ENCODE results near the gene OTUD6A.

Gene OTUD6A

DNA sequence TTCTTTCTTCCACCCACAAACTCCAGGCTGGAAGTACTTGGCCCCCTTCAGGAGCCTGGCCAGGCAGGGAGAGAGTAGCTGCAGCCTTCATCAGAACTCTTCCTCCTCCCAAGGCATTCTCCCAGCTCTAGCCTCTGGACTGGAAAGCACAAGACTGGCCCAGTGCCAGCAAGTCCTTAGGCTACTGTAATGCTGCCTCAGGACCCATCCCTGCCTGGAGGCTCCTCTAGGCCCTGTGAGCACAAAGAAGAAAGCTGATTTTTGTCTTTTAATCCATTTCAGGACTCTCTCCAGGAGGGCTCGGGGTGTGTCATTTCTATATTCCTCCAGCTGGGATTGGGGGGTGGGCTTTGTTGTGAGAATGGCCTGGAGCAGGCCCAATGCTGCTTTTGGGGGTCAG, 23.3 kb upstream of the OTUD6A start:
- Mint-ChIP-seq H3K36me3 (ENCODE audit: low read depth) (no peaks in the 10 kb centered on the region), H3K4me1 (ENCODE audit: low read depth) (no peaks in the 10 kb centered on the region), H3K27me3 (peaks cover 17% of the 10 kb centered on the region), H3K9me3 (no peaks in the 10 kb centered on the region), H3K4me3 (no peak overlapping the region), H3K27ac (no peak overlapping the region)
- DNase-seq = no peak

DNA sequence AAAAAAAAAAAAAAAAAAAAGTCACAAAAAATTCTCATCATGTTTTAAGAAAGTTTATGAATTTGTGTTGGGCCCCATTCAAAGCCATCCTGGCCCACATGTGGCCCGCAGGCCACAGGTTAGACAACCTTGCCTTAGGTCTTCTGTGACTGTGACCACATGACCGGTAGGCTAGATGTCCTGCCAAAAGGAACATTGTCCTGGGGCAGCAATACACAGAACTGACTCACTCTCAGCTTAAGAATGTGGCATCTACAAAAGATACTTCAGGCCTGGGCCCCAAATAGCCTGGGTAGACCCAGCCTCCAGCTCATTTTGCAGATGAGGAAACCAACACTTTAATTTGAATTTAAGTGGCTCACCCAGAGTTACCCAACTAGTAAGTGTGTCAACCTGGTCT, 22.5 kb upstream of the OTUD6A start:
- no peak overlapping the region for H3K27ac Mint-ChIP-seq
- no peaks in the 10 kb centered on the region for H3K36me3 Mint-ChIP-seq (ENCODE audit: low read depth)
- no peaks in the 10 kb centered on the region for H3K4me1 Mint-ChIP-seq (ENCODE audit: low read depth)
- no peak overlapping the region for H3K4me3 Mint-ChIP-seq
- H3K9me3 Mint-ChIP-seq = no peaks in the 10 kb centered on the region
- H3K27me3 Mint-ChIP-seq = peaks cover 24% of the 10 kb centered on the region
- no peak for DNase-seq

DNA sequence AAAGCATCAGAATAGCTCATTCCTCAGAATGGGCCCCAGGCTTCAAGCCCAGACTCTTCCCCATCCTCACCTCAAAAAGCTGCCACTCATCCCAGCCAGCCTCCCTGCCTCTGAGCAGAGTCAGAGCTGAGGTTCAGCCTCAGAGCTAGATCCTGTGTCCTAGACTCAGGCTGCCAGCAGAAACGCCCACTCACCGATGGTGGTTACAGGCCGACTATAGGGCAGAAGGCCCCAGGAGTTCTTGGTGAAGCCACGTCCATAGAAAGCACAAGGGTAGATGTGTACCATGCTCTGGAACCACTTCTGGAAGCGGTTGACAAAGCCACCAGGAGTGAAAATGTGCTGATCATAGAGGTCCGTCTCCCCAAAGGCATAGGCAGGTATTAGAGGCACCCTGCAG, 20.3 kb upstream of the OTUD6A start:
- H3K4me1 Mint-ChIP-seq (ENCODE audit: low read depth) = no peaks in the 10 kb centered on the region
- H3K27me3 Mint-ChIP-seq = peaks cover 34% of the 10 kb centered on the region
- H3K9me3 Mint-ChIP-seq = no peaks in the 10 kb centered on the region
- H3K27ac Mint-ChIP-seq = no peak overlapping the region
- H3K4me3 Mint-ChIP-seq = no peak overlapping the region
- H3K36me3 Mint-ChIP-seq (ENCODE audit: low read depth) = no peaks in the 10 kb centered on the region
- DNase-seq = no peak

DNA sequence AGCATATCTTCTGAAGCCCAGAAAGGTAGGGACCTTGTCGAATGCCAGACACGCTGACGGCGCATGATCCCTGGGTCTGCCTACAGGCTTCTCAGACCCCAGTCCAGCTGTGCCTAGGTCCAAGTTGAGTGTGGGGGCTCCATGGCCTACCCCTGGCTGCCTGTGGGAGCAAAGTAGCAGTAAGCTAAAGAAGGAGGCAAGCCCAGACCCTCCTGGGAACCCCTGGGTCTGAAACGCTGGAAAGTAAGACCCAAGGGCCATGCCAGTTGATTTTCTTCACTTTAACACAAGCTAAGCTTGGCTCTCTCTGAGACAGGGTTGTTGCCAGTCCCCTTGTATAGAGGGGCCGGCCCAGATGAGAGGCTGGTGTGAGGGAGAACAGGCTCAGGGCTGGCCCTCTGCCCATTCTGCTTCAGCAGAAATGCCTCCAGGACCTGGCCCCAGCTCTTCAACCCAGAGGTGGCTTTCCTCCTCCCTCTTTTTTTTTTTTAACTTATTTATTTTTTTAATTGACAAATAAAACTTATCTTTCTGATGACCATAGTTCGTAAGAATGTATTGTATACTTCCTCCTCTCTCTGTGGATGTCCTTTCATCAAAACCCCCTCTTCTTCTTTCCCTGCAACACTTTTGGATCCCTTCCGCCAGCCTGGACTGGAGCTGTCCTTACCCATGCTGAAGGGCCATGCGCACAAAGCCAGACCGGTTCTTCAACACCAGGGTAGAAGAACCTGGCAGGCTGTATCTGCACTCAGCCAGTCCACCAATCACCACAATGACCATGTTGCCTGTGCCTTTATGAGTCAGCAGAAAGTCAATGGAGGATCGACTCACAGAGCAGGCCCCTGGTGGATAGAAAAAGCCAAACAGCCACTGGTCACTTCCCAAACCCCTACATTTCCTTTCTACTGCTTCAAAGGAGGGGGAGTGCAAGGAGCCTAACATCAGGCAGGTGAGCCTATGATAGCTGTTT, 19.6 kb upstream of the OTUD6A start:
- H3K4me3 Mint-ChIP-seq = no peak overlapping the region
- DNase-seq = no peak
- H3K27me3 Mint-ChIP-seq = peaks cover 39% of the 10 kb centered on the region
- H3K4me1 Mint-ChIP-seq (ENCODE audit: low read depth) = no peaks in the 10 kb centered on the region
- no peak overlapping the region for H3K27ac Mint-ChIP-seq
- no peaks in the 10 kb centered on the region for H3K9me3 Mint-ChIP-seq
- no peaks in the 10 kb centered on the region for H3K36me3 Mint-ChIP-seq (ENCODE audit: low read depth)

DNA sequence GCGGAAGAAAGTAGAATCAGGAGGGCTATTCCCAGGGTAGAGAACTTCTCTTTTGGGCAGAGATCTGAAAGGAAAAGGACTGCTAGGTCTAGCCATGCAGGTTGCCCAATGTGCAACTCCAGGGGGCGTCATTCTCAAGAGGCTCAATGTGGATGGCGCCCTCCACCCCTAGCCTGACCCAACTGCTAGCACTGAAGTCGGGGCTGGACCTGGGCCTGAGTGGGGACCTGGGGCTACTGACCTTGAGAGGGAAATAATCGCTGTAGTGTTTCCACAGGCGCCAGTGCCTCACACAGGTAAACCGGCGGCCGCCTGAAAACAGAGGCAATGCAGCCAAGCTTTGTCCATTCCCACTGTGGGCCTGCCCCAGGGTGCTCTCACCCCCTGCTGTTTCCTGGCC, 18.6 kb upstream of the OTUD6A start:
- Mint-ChIP-seq H3K36me3 (ENCODE audit: low read depth) (no peaks in the 10 kb centered on the region), H3K4me3 (no peak overlapping the region), H3K27me3 (peaks cover 47% of the 10 kb centered on the region), H3K9me3 (no peaks in the 10 kb centered on the region), H3K27ac (no peak overlapping the region), H3K4me1 (ENCODE audit: low read depth) (no peaks in the 10 kb centered on the region)
- no peak for DNase-seq

DNA sequence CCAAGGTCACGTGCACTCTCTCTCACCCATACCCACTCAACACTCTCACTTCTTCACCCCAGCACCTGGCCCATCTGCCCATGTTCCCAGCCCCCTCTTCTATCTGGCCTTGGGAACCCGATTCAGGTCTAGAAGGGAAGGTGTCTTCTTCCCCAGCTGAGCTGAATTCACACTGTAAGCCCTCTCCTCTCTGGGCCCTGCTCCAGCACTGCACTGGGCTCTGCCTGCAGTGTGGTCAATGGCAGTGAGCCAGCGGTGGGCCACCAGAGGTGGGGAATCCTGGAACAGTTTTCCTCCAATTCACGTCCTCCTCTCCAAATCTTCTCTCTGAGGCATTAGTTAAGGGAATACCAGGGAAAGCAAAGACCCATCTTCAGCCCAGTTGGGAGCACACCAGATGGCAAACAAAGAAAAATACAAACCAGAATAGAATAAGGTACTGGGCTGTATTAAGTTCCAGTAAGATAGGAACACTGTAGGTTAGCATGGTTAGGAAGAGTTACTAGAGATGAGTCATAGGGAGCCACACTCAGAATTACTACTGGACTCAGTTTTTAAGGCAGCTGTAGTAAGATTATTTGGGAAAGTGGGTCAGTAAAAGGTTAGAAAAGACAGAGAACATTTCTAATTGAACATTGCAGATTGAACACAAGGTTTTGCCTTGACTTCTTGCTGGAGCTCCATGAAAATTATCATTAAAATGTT, 17.6 kb upstream of the OTUD6A start:
- Mint-ChIP-seq H3K36me3 (ENCODE audit: low read depth) (no peaks in the 10 kb centered on the region), H3K9me3 (no peaks in the 10 kb centered on the region), H3K4me1 (ENCODE audit: low read depth) (no peaks in the 10 kb centered on the region), H3K27ac (no peak overlapping the region), H3K27me3 (peaks cover 55% of the 10 kb centered on the region), H3K4me3 (no peak overlapping the region)
- DNase-seq = no peak

DNA sequence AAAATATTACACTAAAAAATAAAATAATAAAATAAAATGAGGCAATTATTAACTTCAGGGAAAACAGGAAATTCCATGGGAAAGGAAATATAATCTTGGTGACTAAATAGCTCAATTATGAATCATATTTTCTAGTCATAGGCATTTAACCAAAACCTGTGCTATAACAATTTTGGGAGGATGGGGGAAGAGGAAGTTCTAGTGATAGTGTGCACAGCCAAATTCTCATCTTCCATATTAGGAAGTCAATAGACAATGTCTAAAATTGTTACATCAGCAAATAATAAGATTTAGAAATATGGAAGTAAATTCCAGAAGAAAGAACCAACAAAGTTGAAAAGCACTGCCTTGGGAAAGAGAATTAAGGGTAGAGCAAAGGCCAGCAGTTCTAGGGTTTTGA, 15.3 kb upstream of the OTUD6A start:
- Mint-ChIP-seq H3K27me3 (peaks cover 54% of the 10 kb centered on the region), H3K9me3 (no peaks in the 10 kb centered on the region), H3K36me3 (ENCODE audit: low read depth) (no peaks in the 10 kb centered on the region), H3K4me3 (no peak overlapping the region), H3K27ac (no peak overlapping the region), H3K4me1 (ENCODE audit: low read depth) (no peaks in the 10 kb centered on the region)
- no peak for DNase-seq

DNA sequence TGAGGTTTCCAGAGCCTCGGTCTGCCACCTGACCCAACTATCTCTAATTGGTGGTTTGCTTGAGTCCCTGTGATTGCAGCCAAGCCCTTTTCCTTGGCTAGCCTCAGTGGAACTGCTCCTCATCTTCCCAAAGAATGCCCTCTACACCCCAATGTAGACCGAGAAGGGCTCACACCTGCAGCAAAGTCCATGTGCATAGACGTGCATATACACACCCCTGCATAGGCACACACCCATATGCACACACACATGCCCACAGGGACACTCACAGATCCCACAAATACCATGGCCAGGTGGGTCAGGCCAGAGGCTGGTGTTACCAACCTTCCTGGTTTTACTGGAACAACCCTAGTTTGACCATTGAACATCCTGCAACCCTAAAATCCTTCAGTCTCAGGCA, 12.9 kb upstream of the OTUD6A start:
- no peaks in the 10 kb centered on the region for H3K9me3 Mint-ChIP-seq
- no peak for DNase-seq
- H3K4me3 Mint-ChIP-seq = no peak overlapping the region

DNA sequence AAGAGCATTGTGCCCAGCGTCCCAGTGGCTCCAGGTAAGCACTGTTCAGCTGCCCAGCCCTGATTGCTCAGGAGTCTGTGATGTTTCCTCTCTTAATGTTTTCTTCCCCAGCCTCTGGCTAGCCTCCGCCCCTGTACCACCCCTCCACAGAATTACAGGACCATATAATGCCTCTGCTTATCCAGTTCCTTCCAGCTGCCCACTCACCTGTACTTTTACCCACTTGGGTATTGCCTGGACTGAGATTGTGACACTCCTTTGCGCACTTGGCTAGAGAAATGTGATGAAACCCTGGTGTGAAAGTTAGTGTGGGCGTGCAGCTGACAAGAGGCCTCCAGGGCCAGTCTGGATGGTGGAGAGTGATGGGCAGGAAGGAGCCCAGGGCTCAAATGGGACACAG, 12.3 kb upstream of the OTUD6A start, which contains the start of gene AWAT2:
Gene AWAT2, minus strand, starts transcription at position 14 of the 400 bp plus-strand sequence. Its CDS starts 6 bp downstream, at position 8.
- Mint-ChIP-seq H3K27me3 (peaks cover 61% of the 10 kb centered on the region), H3K4me1 (ENCODE audit: low read depth) (no peaks in the 10 kb centered on the region), H3K4me3 (no peak within 1 kb of the TSS), H3K27ac (no peak within 1 kb of the TSS), H3K36me3 (ENCODE audit: low read depth) (no peaks in the 10 kb centered on the region), H3K9me3 (no peaks in the 10 kb centered on the region)
- DNase-seq = no peak

More for the DNA sequence above, 12.9 kb upstream of the OTUD6A start:
- no peaks in the 10 kb centered on the region for H3K4me1 Mint-ChIP-seq (ENCODE audit: low read depth)
- H3K36me3 Mint-ChIP-seq (ENCODE audit: low read depth) = no peaks in the 10 kb centered on the region
- H3K27ac Mint-ChIP-seq = no peak overlapping the region
- peaks cover 61% of the 10 kb centered on the region for H3K27me3 Mint-ChIP-seq

DNA sequence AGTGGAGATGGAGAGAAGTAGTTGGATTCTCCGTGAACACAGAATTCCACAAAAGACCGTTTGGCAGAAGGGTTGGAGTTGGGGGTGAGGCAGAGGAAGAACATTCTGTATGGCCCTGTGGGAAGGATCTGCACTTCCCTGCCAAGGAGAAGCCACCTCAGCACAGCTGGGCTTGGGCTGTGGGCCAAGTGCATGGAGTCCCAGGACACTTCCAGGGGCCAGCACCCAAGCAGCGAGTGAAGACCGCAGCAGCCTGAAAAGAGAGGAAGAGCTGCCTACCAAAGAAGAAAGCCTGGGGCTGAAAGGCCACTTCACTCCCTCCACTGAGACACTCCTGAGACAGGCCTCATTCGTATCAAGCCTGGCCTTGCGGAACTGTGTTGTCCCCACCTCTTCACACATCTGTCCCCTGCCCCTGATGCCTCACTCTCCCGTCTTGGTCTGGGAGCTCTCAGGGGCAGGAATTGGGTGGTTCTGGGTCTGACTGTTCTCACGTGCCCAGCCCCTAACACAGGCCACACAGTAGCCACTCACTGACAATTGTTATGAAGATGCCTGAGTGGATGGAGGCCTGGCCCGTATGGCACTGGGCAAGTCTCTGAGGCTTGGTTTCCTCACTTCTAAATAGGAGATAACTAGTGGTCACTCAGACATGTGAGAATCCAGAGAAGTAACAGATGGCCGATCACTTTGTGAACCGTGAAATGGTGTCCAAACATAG, 9.2 kb upstream of the OTUD6A start:
- Mint-ChIP-seq H3K27me3 (peaks cover 65% of the 10 kb centered on the region), H3K9me3 (no peaks in the 10 kb centered on the region), H3K4me1 (ENCODE audit: low read depth) (no peaks in the 10 kb centered on the region), H3K4me3 (no peak overlapping the region), H3K36me3 (ENCODE audit: low read depth) (no peaks in the 10 kb centered on the region), H3K27ac (no peak overlapping the region)
- no peak for DNase-seq

DNA sequence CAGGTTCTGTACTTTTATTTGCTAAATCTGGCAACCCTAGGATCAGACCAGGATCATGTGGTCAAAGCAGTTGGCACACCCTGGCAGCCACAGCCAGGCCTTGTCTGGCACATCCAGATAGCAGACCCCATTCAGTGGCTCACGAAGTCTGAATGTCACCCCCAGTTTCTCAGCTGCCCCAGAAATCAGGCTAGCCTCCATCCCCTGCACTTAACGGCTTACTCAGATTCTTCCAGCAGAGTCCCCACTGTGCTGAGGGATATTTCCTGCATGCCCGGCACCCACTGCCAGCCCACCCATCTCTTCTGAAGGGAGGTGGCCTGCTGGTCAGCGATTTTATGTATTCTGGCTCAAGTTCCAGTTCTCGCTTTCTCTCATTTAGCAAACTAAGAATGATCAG, 7.9 kb upstream of the OTUD6A start:
- Mint-ChIP-seq H3K4me3 (no peak overlapping the region), H3K4me1 (ENCODE audit: low read depth) (no peaks in the 10 kb centered on the region), H3K27me3 (peaks cover 57% of the 10 kb centered on the region), H3K9me3 (no peaks in the 10 kb centered on the region), H3K27ac (no peak overlapping the region), H3K36me3 (ENCODE audit: low read depth) (no peaks in the 10 kb centered on the region)
- no peak for DNase-seq

DNA sequence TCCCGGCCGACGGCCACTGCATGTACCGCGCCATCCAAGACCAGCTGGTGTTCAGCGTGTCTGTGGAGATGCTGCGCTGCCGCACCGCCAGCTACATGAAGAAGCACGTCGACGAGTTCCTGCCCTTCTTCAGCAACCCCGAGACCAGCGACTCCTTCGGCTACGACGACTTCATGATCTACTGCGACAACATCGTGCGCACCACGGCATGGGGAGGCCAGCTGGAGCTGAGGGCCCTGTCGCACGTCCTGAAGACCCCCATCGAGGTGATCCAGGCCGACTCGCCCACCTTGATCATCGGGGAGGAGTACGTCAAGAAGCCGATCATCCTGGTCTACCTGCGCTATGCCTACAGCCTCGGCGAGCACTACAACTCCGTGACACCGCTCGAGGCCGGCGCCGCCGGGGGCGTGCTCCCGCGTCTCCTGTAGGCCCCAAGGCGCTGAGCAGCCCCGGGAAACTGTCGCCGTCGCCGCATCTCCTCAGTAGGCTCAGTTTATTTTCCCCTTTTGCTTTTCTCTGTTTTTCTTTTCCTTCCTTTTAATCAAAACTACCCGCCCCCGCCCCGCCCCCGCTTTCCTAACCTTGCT, 799 bp downstream of the OTUD6A start:
- Mint-ChIP-seq H3K4me1 (ENCODE audit: low read depth) (no peaks in the 10 kb centered on the region), H3K36me3 (ENCODE audit: low read depth) (no peaks in the 10 kb centered on the region), H3K9me3 (no peaks in the 10 kb centered on the region), H3K27ac (no peak overlapping the region), H3K4me3 (no peak overlapping the region), H3K27me3 (peaks cover 54% of the 10 kb centered on the region)
- no peak for DNase-seq

DNA sequence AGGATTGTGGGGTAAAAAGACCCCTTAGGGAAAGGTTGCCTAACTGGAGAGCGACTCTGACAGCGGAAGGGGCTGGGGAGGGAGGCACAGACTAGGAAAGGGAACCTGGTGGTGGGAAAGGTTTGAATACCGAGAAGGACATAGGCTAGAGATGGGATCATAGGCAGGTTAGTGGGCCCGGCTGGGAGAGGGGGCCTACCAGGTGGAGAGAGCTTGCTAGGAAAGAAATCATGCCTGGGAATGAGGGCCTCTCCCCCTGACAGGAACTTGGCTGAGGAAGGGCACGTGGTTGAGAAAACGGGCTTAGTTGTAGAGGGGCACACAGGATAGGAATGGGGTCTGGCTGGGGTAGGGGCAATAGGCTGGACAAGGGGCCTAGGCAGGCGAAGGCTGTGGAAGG, 4.4 kb downstream of the OTUD6A start:
- no peak for DNase-seq
- peaks cover 51% of the 10 kb centered on the region for H3K27me3 Mint-ChIP-seq
- H3K27ac Mint-ChIP-seq = no peak overlapping the region
- no peak overlapping the region for H3K4me3 Mint-ChIP-seq
- H3K9me3 Mint-ChIP-seq = no peaks in the 10 kb centered on the region
- H3K4me1 Mint-ChIP-seq (ENCODE audit: low read depth) = no peaks in the 10 kb centered on the region
- no peaks in the 10 kb centered on the region for H3K36me3 Mint-ChIP-seq (ENCODE audit: low read depth)

DNA sequence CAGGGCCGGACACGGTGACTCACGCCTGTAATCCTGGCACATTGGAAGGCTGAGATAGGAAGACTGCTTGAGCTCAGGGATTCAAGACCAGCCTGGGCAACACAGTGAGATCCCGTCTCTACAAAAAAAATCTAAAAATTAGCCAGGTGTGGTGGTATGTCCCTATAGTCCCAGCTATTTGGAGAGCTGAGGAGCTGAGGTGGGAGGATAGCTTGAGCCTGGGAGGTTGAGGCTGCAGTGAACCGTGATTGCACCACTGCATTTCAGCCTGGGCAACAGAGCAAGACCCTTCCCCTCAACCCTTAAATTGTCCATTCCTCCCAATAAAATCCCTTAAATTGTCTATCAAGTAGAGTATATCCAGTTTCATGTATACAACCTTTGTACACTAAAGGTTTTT, 17.0 kb downstream of the OTUD6A start:
- no peak overlapping the region for H3K27ac Mint-ChIP-seq
- no peaks in the 10 kb centered on the region for H3K36me3 Mint-ChIP-seq (ENCODE audit: low read depth)
- peaks cover 33% of the 10 kb centered on the region for H3K27me3 Mint-ChIP-seq
- no peak for DNase-seq
- H3K4me1 Mint-ChIP-seq (ENCODE audit: low read depth) = no peaks in the 10 kb centered on the region
- H3K4me3 Mint-ChIP-seq = no peak overlapping the region
- no peaks in the 10 kb centered on the region for H3K9me3 Mint-ChIP-seq
